Retinal pigment epithelial cell (primary cell): ENCODE measurements around the gene USP11.

Experiments
- DNase-seq: peaks from one replicate; pipeline ENCODE4 v3.0.0-alpha.2; 2010; ENCODE audit warnings: low read depth
- H3K4me3 ChIP-seq: 2 replicates; pipeline ENCODE4 v1.5.1; 2011; ENCODE audit warnings: mild to moderate bottlenecking, low read length, control low read depth, moderate library complexity
- CTCF ChIP-seq: conservative IDR thresholded peaks from 2 replicates; pipeline ENCODE4 v1.5.1; 2011; ENCODE audit warnings: low read depth, low read length, control low read depth, inconsistent platforms

The USP11 gene

GRCh38 chrX:47293106-47293505 lies 60.3 kb downstream of the USP11 start:
- H3K4me3 ChIP-seq = no peak overlapping the region
- no peak for DNase-seq
- TF ChIP-seq CTCF = no peak

GRCh38 chrX:47296766-47297365 lies 64.1 kb downstream of the USP11 start:
- TF ChIP-seq CTCF = no peak
- DNase-seq = no peak
- no peak overlapping the region for H3K4me3 ChIP-seq

- no peak for DNase-seq
Observed at GRCh38 chrX:47297874-47298273, 65.1 kb downstream of the USP11 start.

More at GRCh38 chrX:47297874-47298273, 65.1 kb downstream of the USP11 start:
- no peak overlapping the region for H3K4me3 ChIP-seq
- no peak for TF ChIP-seq CTCF
